ENCODE results near the gene ARL2BP.

DNA sequence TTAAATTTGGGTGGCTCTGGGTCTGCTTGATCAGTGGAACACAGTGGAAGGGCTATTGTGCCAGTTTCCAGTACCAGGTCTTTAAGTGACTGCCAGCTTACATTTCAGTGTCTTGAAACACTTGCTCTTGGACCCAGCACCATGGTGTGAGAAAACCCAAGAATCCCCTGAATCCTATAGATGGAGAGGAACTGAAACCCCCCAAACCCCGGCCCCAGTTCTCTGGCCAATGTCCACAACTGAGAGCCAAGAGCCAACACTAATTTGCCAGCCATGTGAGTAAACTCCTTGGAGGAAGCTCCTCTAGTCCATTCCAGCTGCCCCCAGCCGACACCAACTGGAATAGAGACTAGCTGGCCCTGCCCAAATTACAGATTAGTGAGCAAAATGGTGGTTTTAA lies 2.4 kb upstream of the ARL2BP start:
- TF ChIP-seq, protein P1, sequence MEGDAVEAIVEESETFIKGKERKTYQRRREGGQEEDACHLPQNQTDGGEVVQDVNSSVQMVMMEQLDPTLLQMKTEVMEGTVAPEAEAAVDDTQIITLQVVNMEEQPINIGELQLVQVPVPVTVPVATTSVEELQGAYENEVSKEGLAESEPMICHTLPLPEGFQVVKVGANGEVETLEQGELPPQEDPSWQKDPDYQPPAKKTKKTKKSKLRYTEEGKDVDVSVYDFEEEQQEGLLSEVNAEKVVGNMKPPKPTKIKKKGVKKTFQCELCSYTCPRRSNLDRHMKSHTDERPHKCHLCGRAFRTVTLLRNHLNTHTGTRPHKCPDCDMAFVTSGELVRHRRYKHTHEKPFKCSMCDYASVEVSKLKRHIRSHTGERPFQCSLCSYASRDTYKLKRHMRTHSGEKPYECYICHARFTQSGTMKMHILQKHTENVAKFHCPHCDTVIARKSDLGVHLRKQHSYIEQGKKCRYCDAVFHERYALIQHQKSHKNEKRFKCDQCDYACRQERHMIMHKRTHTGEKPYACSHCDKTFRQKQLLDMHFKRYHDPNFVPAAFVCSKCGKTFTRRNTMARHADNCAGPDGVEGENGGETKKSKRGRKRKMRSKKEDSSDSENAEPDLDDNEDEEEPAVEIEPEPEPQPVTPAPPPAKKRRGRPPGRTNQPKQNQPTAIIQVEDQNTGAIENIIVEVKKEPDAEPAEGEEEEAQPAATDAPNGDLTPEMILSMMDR (conservative IDR thresholded peaks at IDR 0.05; ENCODE audit: low read length), result no peak
- no peak for TF ChIP-seq EZH2phosphoT487 (IDR thresholded peaks at IDR 0.05; ENCODE audit: borderline replicate concordance, low read depth, low read length)

All from OCI-LY7 (cell line).